ENCODE measurements around the gene CCSER1.

DNA sequence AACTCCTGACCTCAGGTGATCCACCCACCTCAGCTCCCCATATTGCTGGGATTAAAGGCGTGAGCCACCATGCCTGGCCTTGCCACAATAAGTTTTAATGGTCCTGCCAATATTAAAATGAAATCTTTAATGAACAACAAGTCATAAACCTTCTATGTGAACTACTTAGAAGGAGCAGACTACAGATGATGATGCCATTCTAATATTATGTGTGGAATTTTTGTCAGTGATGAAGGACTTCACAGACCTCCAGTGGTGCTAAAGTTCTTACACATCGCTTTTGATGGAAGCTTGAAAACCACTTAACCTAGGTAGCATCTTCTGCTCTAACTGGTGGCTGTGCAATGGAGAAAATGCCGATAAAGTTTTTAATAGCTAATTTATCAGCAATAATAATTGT is 331.4 kb downstream of the CCSER1 start:
- TF ChIP-seq CTCF (IDR thresholded peaks at IDR 0.05) (no peak), POLR2AphosphoS5 (IDR thresholded peaks at IDR 0.05; ENCODE audit: low read depth, low read length) (no peak), REST (IDR thresholded peaks at IDR 0.05; ENCODE audit: insufficient read depth in 1 of 2, low read depth in 2 of 2, low read length in 1 of 2) (no peak)
